Kidney (tissue), 14 donors: ENCODE results near the gene TLR2. TPM values are rescaled to one million over a fixed set of nuclear protein-coding genes. Genes with fewer than 3 reads are reported as not detected.

Source experiments
- DNase-seq, 5 donors: peaks; one replicate each; pipeline ENCODE4 v3.0.0-alpha.2; 2013 to 2020
- FAIRE-seq: peaks from 2 replicates; lab custom pipeline; 2012; peaks lifted over from hg19 to GRCh38; lab: Jason Lieb, UNC
- H3K27ac ChIP-seq, 2 donors: one replicate each; pipeline ENCODE4 v1.7.0; 2013; ENCODE audit warnings: low read depth in 2 of 2, low read length in 2 of 2, inconsistent platforms in 1 of 2
- H3K27me3 ChIP-seq: one replicate; pipeline ENCODE4 v1.7.1; 2013; ENCODE audit warnings: low read length, inconsistent platforms; ENCODE audit not compliant: control insufficient read depth, insufficient read depth
- H3K36me3 ChIP-seq, 3 donors: one replicate each; pipeline versions ENCODE4 v1.7.0 to v1.7.1; 2013; ENCODE audit warnings: low read length in 3 of 3, control low read depth in 1 of 3, inconsistent platforms in 1 of 3; ENCODE audit not compliant: insufficient read depth in 3 of 3, control insufficient read depth in 2 of 3
- H3K4me1 ChIP-seq, 3 donors: one replicate each; pipeline versions ENCODE4 v1.7.0 to v1.7.1; 2013; ENCODE audit warnings: low read length in 3 of 3, inconsistent platforms in 1 of 3, low read depth in 1 of 3; ENCODE audit not compliant: control insufficient read depth in 2 of 3, insufficient read depth in 2 of 3
- H3K4me3 ChIP-seq, 3 donors: one replicate each; pipeline versions ENCODE4 v1.7.0 to v1.8.1; 2013; ENCODE audit warnings: low read length in 3 of 3, control low read depth in 1 of 3, inconsistent platforms in 1 of 3
- H3K9ac ChIP-seq, 3 donors: one replicate each; pipeline versions ENCODE4 v1.7.0 to v1.7.1; 2013; ENCODE audit warnings: low read length in 3 of 3, control low read depth in 1 of 3, inconsistent platforms in 1 of 3
- H3K9me3 ChIP-seq, 3 donors: one replicate each; pipeline versions ENCODE4 v1.7.0 to v1.7.1; 2013; ENCODE audit warnings: low read length in 3 of 3, control low read depth in 1 of 3, inconsistent platforms in 1 of 3; ENCODE audit not compliant: control insufficient read depth in 2 of 3, insufficient read depth in 1 of 3
- intact Hi-C: fragments of 100-400 bp; cut with DNase I; formaldehyde crosslinking; loops from one replicate; pipeline ENCODE4 v1.11.1; 2022
- polyA plus RNA-seq: library from polyadenylated mRNA; stranded (reverse); fragments of 350-450 nt; fragmentation: Illumina TruSeq; extraction: RNeasy Lipid Tissue Mini Kit (QIAGEN cat#74804); gene quantifications from one replicate; pipeline ENCODE4 v1.2.3, GENCODE V29; 2014; ENCODE audit warnings: low read depth, low replicate concordance; ENCODE audit not compliant: insufficient read depth
- total RNA-seq: library from RNA; stranded (reverse); fragmentation: NEBNext Ultra II Directional; extraction: Animal tissue kit (Norgen Biotek cat#: 25700); gene quantifications from one replicate; pipeline ENCODE4 v1.2.1, GENCODE V29; 2021
- TF ChIP-seq, protein P1 (sequence below): IDR thresholded peaks from 3 replicates; pipeline ENCODE4 v1.5.1; 2012; ENCODE audit warnings: mild to moderate bottlenecking, moderate library complexity, borderline replicate concordance; ENCODE audit not compliant: insufficient read depth; ENCODE audit errors: extremely low read depth
- donor health status: control.
- donor health status: control.
- donor health status: control.
- donor health status: control.
- donor health status: control.
- donor health status: DM: yes; HTN: yes; CAD: no.
- donor health status: Normal renal cell carcinoma (clear cell type).

The TLR2 gene
- total and polyA plus RNA-seq, 2 donors from 2014 or later: 8.0 to 59.5 TPM

DNA sequence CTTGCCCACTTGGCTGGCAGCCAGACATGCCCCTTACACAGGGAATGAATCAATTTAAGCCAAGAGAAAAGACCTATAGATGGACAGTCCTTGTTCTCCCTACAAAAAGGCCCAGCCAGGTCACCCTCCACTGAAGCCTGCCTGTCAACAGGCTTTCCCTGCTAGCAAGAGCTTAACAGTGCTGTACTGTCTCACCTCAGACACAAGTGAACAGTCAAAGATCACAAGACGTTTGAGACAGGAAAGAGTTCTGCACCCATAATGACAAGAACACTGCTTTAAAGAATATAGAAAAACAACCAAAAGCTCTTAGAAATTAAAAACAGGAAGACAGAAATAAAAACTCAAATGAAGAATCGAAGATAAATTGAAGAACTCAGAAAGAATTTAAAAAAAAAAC, 71.1 kb downstream of the TLR2 start:
- DNase-seq: no peak
- no peak overlapping the region for H3K9ac ChIP-seq
- H3K9me3 ChIP-seq: no peaks in the 10 kb centered on the region
- intact Hi-C loops: no loop called here
- no peak overlapping the region for H3K4me3 ChIP-seq
- no peaks in the 10 kb centered on the region for H3K4me1 ChIP-seq
- TF ChIP-seq, protein P1, sequence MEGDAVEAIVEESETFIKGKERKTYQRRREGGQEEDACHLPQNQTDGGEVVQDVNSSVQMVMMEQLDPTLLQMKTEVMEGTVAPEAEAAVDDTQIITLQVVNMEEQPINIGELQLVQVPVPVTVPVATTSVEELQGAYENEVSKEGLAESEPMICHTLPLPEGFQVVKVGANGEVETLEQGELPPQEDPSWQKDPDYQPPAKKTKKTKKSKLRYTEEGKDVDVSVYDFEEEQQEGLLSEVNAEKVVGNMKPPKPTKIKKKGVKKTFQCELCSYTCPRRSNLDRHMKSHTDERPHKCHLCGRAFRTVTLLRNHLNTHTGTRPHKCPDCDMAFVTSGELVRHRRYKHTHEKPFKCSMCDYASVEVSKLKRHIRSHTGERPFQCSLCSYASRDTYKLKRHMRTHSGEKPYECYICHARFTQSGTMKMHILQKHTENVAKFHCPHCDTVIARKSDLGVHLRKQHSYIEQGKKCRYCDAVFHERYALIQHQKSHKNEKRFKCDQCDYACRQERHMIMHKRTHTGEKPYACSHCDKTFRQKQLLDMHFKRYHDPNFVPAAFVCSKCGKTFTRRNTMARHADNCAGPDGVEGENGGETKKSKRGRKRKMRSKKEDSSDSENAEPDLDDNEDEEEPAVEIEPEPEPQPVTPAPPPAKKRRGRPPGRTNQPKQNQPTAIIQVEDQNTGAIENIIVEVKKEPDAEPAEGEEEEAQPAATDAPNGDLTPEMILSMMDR: no peak
- no peak overlapping the region for H3K27ac ChIP-seq
- H3K36me3 ChIP-seq: no peaks in the 10 kb centered on the region
- H3K27me3 ChIP-seq: no peaks in the 10 kb centered on the region
- FAIRE-seq: no peak

Other genes with a start within 250 kb of the TLR2 start
- gene TMEM131L, start 217.9 kb upstream of the TLR2 start, total RNA-seq: 17.0 TPM
- 3.0 TPM for gene TMEM131L, start 217.9 kb upstream of the TLR2 start, polyA plus RNA-seq
- 0.25 TPM for gene RNF175, start 75.7 kb downstream of the TLR2 start, total RNA-seq
- not detected for gene RNF175, start 75.7 kb downstream of the TLR2 start, polyA plus RNA-seq
- 4.1 TPM for gene SFRP2, start 104.8 kb downstream of the TLR2 start, total RNA-seq
- gene SFRP2, start 104.8 kb downstream of the TLR2 start, polyA plus RNA-seq: not detected